Measurements from ENCODE around the gene PTGS2.
"Not testable (repeated sequence)": the region's sequence is repeated elsewhere in the genome, so short reads cannot be mapped to it uniquely, and the experiment has no call there.

The PTGS2 gene

GRCh38 chr1:186653312-186653711, 26.9 kb downstream of the PTGS2 start:
- Histone ChIP-seq H3K27ac (ENCODE audit: low read depth, low read length) (no peak overlapping the region), H3K79me2 (ENCODE audit: insufficient read depth, low read length) (no peaks in the 10 kb centered on the region), H4K20me1 (ENCODE audit: low read depth, low read length) (no peaks in the 10 kb centered on the region), H3K9me2 (replicated peaks; ENCODE audit: insufficient read depth, low read length) (no peaks in the 10 kb centered on the region), H3K4me2 (ENCODE audit: low read depth, low read length, poor library complexity, severe bottlenecking) (no peak overlapping the region), H3K9ac (ENCODE audit: low read length) (no peak overlapping the region), H3F3A (ENCODE audit: insufficient read depth) (no peaks in the 10 kb centered on the region), H3K9me3 (ENCODE audit: insufficient read depth, low read length) (no peaks in the 10 kb centered on the region), H3K36me3 (ENCODE audit: low read length) (no peaks in the 10 kb centered on the region), H2AFZ (ENCODE audit: low read depth, low read length, severe bottlenecking) (no peak overlapping the region), H3K4me3 (ENCODE audit: insufficient read depth, low read length, poor library complexity, severe bottlenecking) (no peak overlapping the region), H3K27me3 (ENCODE audit: low read length) (no peaks in the 10 kb centered on the region)
- TF ChIP-seq EZH2phosphoT487 (conservative IDR thresholded peaks at IDR 0.05; ENCODE audit: low read length) = no peak
- TF ChIP-seq CTCF (IDR thresholded peaks at IDR 0.05; ENCODE audit: insufficient read depth, low read length, poor library complexity, severe bottlenecking) = no peak

- no peak overlapping the region for H3K4me3 ChIP-seq (ENCODE audit: insufficient read depth, low read length, poor library complexity, severe bottlenecking)
- H3K9me3 ChIP-seq (ENCODE audit: insufficient read depth, low read length) = no peaks in the 10 kb centered on the region
- no peak overlapping the region for H3K9ac ChIP-seq (ENCODE audit: low read length)
- H3K9me2 ChIP-seq (replicated peaks; ENCODE audit: insufficient read depth, low read length) = no peaks in the 10 kb centered on the region
- no peak for TF ChIP-seq EZH2phosphoT487 (conservative IDR thresholded peaks at IDR 0.05; ENCODE audit: low read length)
- TF ChIP-seq CTCF (IDR thresholded peaks at IDR 0.05; ENCODE audit: insufficient read depth, low read length, poor library complexity, severe bottlenecking) = no peak
- H2AFZ ChIP-seq (ENCODE audit: low read depth, low read length, severe bottlenecking) = no peak overlapping the region
- no peak overlapping the region for H3K4me2 ChIP-seq (ENCODE audit: low read depth, low read length, poor library complexity, severe bottlenecking)
- no peaks in the 10 kb centered on the region for H4K20me1 ChIP-seq (ENCODE audit: low read depth, low read length)
- H3K27me3 ChIP-seq (ENCODE audit: low read length) = no peaks in the 10 kb centered on the region
- H3F3A ChIP-seq (ENCODE audit: insufficient read depth) = no peaks in the 10 kb centered on the region
- H3K79me2 ChIP-seq (ENCODE audit: insufficient read depth, low read length) = no peaks in the 10 kb centered on the region
- H3K36me3 ChIP-seq (ENCODE audit: low read length) = no peaks in the 10 kb centered on the region
- no peak overlapping the region for H3K27ac ChIP-seq (ENCODE audit: low read depth, low read length)
Measured at GRCh38 chr1:186648613-186649012, 31.6 kb downstream of the PTGS2 start.

- not testable (repeated sequence) for H3F3A ChIP-seq (ENCODE audit: insufficient read depth); H3K4me3 ChIP-seq (ENCODE audit: insufficient read depth, low read length, poor library complexity, severe bottlenecking); H3K9me3 ChIP-seq (ENCODE audit: insufficient read depth, low read length); H3K79me2 ChIP-seq (ENCODE audit: insufficient read depth, low read length); H2AFZ ChIP-seq (ENCODE audit: low read depth, low read length, severe bottlenecking); H4K20me1 ChIP-seq (ENCODE audit: low read depth, low read length); H3K36me3 ChIP-seq (ENCODE audit: low read length); H3K9ac ChIP-seq (ENCODE audit: low read length); H3K4me2 ChIP-seq (ENCODE audit: low read depth, low read length, poor library complexity, severe bottlenecking); H3K27me3 ChIP-seq (ENCODE audit: low read length); H3K27ac ChIP-seq (ENCODE audit: low read depth, low read length); H3K9me2 ChIP-seq (replicated peaks; ENCODE audit: insufficient read depth, low read length)
Measured at GRCh38 chr1:186647985-186648384, 32.2 kb downstream of the PTGS2 start.

- no peaks in the 10 kb centered on the region for H3F3A ChIP-seq (ENCODE audit: insufficient read depth)
- H3K36me3 ChIP-seq (ENCODE audit: low read length) = no peaks in the 10 kb centered on the region
- H2AFZ ChIP-seq (ENCODE audit: low read depth, low read length, severe bottlenecking) = no peak overlapping the region
- H3K79me2 ChIP-seq (ENCODE audit: insufficient read depth, low read length) = no peaks in the 10 kb centered on the region
- no peak for TF ChIP-seq CTCF (IDR thresholded peaks at IDR 0.05; ENCODE audit: insufficient read depth, low read length, poor library complexity, severe bottlenecking)
- no peak for TF ChIP-seq EZH2phosphoT487 (conservative IDR thresholded peaks at IDR 0.05; ENCODE audit: low read length)
- H3K4me2 ChIP-seq (ENCODE audit: low read depth, low read length, poor library complexity, severe bottlenecking) = no peak overlapping the region
- H3K9me3 ChIP-seq (ENCODE audit: insufficient read depth, low read length) = no peaks in the 10 kb centered on the region
- no peak overlapping the region for H3K9ac ChIP-seq (ENCODE audit: low read length)
- no peaks in the 10 kb centered on the region for H4K20me1 ChIP-seq (ENCODE audit: low read depth, low read length)
- H3K27ac ChIP-seq (ENCODE audit: low read depth, low read length) = no peak overlapping the region
- H3K4me3 ChIP-seq (ENCODE audit: insufficient read depth, low read length, poor library complexity, severe bottlenecking) = no peak overlapping the region
- H3K27me3 ChIP-seq (ENCODE audit: low read length) = no peaks in the 10 kb centered on the region
- no peaks in the 10 kb centered on the region for H3K9me2 ChIP-seq (replicated peaks; ENCODE audit: insufficient read depth, low read length)
Measured at GRCh38 chr1:186643614-186644013, 36.6 kb downstream of the PTGS2 start.

GRCh38 chr1:186637567-186637966, 42.7 kb downstream of the PTGS2 start:
- not testable (repeated sequence) for H3K27ac ChIP-seq (ENCODE audit: low read depth, low read length); H3K9me2 ChIP-seq (replicated peaks; ENCODE audit: insufficient read depth, low read length); H3K4me3 ChIP-seq (ENCODE audit: insufficient read depth, low read length, poor library complexity, severe bottlenecking); H3K27me3 ChIP-seq (ENCODE audit: low read length); H3K79me2 ChIP-seq (ENCODE audit: insufficient read depth, low read length); H2AFZ ChIP-seq (ENCODE audit: low read depth, low read length, severe bottlenecking); H4K20me1 ChIP-seq (ENCODE audit: low read depth, low read length); H3K4me2 ChIP-seq (ENCODE audit: low read depth, low read length, poor library complexity, severe bottlenecking); H3K9me3 ChIP-seq (ENCODE audit: insufficient read depth, low read length); H3F3A ChIP-seq (ENCODE audit: insufficient read depth); H3K36me3 ChIP-seq (ENCODE audit: low read length); H3K9ac ChIP-seq (ENCODE audit: low read length)
